Epithelial cell of proximal tubule (primary cell): ENCODE results near the gene COQ7. TPM values are rescaled to one million over a fixed set of nuclear protein-coding genes. Genes with fewer than 3 reads are reported as not detected.

Experiments used
- DNase-seq: peaks from one replicate; pipeline ENCODE4 v3.0.0-alpha.2; 2011; ENCODE audit warnings: low read depth
- H3K4me3 ChIP-seq: 2 replicates; pipeline ENCODE4 v1.5.1; 2011; ENCODE audit warnings: low read depth, mild to moderate bottlenecking, low read length
- total RNA-seq: library from RNA; depleted of rRNA; stranded (reverse); fragments of >200 nt; gene quantifications from 2 replicates; pipeline ENCODE4 v1.2.3, GENCODE V29; 2015
- TF ChIP-seq, protein P1 (sequence below): conservative IDR thresholded peaks from 2 replicates; pipeline ENCODE4 v1.5.1; 2012; ENCODE audit warnings: low read depth, mild to moderate bottlenecking, low read length

Gene COQ7
- total RNA-seq, 1 donor from 2014 or later = 10.6 TPM

DNA sequence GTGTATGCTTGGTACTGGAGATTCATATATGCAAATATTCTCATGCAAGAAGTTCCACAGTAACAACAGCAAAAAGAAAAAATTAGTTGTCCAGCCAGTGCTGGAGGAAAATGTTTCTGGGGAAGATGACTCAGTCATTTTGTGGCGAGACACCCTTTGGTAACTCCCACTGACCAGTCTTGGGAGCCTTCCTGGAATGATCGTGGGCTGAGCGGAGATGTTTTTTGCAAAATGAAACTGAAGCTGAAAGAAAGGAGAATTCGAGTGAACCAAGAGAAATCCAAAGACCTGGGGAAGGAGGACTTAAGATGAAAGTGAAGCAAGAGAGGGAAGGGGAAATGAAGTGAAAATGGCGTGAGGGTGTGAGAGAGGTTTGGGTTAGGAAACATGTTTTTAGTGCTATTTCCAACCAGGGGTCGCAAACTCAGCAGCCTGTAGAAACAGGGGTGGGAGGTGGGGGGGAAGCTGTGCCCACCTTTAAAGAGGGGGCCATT, 51.6 kb downstream of the COQ7 start:
- TF ChIP-seq, protein P1, sequence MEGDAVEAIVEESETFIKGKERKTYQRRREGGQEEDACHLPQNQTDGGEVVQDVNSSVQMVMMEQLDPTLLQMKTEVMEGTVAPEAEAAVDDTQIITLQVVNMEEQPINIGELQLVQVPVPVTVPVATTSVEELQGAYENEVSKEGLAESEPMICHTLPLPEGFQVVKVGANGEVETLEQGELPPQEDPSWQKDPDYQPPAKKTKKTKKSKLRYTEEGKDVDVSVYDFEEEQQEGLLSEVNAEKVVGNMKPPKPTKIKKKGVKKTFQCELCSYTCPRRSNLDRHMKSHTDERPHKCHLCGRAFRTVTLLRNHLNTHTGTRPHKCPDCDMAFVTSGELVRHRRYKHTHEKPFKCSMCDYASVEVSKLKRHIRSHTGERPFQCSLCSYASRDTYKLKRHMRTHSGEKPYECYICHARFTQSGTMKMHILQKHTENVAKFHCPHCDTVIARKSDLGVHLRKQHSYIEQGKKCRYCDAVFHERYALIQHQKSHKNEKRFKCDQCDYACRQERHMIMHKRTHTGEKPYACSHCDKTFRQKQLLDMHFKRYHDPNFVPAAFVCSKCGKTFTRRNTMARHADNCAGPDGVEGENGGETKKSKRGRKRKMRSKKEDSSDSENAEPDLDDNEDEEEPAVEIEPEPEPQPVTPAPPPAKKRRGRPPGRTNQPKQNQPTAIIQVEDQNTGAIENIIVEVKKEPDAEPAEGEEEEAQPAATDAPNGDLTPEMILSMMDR = no peak
- H3K4me3 ChIP-seq = peak overlapping the region; percentile 52
- peak; percentile 65 for DNase-seq

DNA sequence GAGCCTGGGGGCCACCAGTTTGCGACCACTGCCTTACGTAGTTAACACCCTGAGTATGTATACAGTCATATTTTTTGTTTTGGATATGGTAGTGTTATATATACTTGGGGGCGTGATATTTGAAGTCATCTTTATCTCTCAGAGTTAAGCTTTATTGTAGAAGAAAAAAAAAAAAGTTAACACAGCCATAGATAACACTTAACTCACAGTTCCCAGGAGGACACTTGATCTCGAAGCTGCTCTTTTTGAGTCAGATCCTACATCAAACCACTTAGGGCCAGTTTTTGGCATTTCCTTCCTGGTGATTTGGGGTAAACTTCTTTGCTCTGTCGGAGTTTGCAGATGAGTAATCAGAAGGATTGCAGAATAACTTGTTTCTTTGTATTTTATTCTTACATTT, 52.1 kb downstream of the COQ7 start:
- TF ChIP-seq, protein P1 = no peak
- DNase-seq = no peak
- peak overlapping the region; percentile 52 for H3K4me3 ChIP-seq

DNA sequence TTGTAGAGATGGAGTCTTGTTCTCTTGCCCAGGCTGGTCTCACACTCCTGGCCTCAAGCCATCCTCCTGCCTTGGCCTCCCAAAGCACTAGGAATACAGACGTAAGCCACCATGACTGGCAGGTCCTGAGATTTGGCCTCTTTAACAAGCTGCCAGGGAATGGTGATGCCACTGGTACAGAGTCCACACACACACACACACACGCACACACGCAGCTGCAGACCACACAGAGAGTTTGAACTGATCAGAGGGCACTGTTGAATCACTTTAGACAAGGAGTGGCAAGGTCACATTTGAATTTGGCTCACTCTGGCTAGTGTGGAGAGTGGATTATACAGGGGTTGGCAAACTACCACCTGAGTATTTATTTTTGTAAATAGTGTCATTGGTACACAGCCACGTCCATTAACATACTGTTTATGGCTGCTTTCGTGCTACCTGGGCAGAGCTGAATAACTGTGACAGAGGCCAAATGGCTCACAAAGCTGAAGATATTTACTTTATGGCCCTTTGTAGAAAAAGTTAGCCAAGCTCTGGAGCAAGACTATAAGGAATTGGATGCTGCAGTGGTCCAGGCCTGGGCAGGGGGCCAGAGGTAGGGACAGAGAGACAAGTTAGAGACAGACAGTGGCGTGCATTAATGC, 56.2 kb downstream of the COQ7 start:
- DNase-seq = no peak
- TF ChIP-seq, protein P1 = no peak
- no peak overlapping the region for H3K4me3 ChIP-seq

DNA sequence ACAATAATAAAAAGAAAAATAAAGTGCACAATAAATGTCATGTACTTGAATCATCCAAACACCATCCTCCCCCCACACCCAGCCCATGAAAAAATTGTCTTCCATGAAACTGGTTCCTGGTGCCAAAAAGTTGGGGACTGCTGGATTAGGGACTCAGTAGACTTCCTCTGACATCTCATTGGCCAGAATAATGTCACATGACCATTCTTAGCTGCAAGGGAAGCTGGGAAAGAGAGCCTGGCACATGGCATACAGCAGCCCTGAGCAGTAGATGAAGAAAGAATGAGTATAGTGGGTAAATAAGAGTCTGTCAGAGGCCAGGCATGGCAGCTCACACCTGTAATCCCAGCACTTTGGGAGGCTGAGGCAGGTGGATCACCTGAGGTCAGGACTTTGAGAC, 58.9 kb downstream of the COQ7 start:
- no peak for DNase-seq
- TF ChIP-seq, protein P1 = no peak
- H3K4me3 ChIP-seq = no peak overlapping the region

DNA sequence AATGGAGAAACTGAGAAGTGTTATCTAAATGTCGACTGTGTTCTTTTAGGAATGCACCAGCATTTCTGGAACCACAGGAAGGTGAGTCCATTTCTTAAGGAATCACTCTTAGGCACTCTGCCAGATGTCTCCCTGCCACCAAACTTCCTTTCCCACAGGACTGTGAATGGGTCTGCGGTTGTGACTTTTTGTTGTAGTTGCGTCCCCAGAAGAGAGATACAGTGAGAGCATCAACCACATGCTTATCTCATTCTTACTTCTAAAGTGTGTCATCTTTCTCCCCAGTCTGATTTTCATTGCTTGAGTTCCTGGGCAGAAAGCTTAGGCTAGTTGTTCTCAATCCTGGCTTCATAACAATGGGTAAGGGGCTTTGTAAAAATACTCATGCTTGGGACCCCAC, 59.8 kb downstream of the COQ7 start:
- TF ChIP-seq, protein P1 = no peak
- DNase-seq = no peak
- no peak overlapping the region for H3K4me3 ChIP-seq

DNA sequence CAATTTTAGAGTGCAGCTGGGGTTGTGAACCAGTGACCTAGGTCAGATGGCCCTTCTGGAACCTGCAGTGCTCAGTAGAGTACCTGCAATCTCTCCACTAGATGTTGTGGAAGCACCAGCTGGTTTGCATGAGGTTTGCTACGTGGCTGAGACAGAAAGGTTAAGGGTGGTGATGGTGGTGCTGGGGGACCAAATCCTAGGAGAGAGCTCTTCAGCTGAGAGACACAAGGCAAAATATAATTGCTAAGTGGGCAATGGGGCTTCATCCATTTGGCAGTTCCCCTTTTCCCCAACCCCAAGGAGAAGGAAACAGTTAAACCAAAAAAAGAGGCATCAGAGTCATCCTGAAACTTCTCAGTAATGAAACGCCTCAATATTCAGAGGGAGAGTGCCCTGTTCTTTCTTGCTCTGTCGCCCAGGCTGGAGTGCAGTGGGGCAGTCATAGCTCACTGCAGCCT, 60.3 kb downstream of the COQ7 start:
- no peak overlapping the region for H3K4me3 ChIP-seq
- no peak for DNase-seq
- TF ChIP-seq, protein P1 = no peak
